Nephron progenitor cell (in vitro differentiated cells): ENCODE measurements around the gene CACNA1G.

ENCODE experiments used
- DNase-seq: peaks from one replicate; pipeline ENCODE4 v3.0.0; 2021
- H3K27ac Mint-ChIP-seq: 2 replicates; pipeline ENCODE4 v1.8.0; 2021; ENCODE audit warnings: mild to moderate bottlenecking, moderate library complexity, mixed read lengths
- H3K27me3 Mint-ChIP-seq: 2 replicates; pipeline ENCODE4 v1.8.0; 2021; ENCODE audit warnings: mild to moderate bottlenecking, low read depth, mixed read lengths; ENCODE audit not compliant: poor library complexity
- H3K36me3 Mint-ChIP-seq: 2 replicates; pipeline ENCODE4 v1.8.0; 2021; ENCODE audit warnings: low read depth, mixed read lengths
- H3K4me1 Mint-ChIP-seq: 2 replicates; pipeline ENCODE4 v1.8.0; 2021; ENCODE audit warnings: mixed read lengths
- H3K4me3 Mint-ChIP-seq: 2 replicates; pipeline ENCODE4 v1.8.0; 2021; ENCODE audit warnings: mild to moderate bottlenecking, moderate library complexity, mixed read lengths
- H3K9me3 Mint-ChIP-seq: 2 replicates; pipeline ENCODE4 v1.8.0; 2021; ENCODE audit warnings: mild to moderate bottlenecking, moderate library complexity, mixed read lengths
- TF ChIP-seq, protein P1 (sequence below): fragments of 200-600 bp; sonication (generic); IDR thresholded peaks from 2 replicates; pipeline ENCODE4 v1.5.0; 2021; ENCODE audit warnings: antibody characterized with exemption

The CACNA1G gene

DNA sequence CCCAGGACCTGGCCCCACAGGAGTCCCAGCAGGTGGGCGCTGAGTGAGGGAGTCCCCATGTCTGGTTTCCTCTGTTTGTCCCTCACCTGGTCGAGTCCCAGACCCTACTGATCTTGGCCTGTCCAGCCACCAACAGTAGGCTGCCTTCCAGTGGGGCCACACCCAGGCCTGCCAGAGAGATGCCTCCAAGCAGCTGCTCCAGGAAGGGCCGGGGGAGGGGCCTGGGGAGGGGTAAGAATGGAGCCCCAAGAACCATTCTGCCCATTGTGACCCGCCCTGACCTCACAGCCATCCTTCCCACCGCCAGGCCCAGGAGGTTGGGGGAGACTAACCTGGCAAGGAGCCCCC is 12.8 kb upstream of the CACNA1G start:
- H3K4me3 Mint-ChIP-seq, result peak overlapping the region; percentile 77
- H3K27me3 Mint-ChIP-seq, result peaks cover 25% of the 10 kb centered on the region
- TF ChIP-seq, protein P1, sequence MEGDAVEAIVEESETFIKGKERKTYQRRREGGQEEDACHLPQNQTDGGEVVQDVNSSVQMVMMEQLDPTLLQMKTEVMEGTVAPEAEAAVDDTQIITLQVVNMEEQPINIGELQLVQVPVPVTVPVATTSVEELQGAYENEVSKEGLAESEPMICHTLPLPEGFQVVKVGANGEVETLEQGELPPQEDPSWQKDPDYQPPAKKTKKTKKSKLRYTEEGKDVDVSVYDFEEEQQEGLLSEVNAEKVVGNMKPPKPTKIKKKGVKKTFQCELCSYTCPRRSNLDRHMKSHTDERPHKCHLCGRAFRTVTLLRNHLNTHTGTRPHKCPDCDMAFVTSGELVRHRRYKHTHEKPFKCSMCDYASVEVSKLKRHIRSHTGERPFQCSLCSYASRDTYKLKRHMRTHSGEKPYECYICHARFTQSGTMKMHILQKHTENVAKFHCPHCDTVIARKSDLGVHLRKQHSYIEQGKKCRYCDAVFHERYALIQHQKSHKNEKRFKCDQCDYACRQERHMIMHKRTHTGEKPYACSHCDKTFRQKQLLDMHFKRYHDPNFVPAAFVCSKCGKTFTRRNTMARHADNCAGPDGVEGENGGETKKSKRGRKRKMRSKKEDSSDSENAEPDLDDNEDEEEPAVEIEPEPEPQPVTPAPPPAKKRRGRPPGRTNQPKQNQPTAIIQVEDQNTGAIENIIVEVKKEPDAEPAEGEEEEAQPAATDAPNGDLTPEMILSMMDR, result no peak
- no peak overlapping the region for H3K27ac Mint-ChIP-seq
- H3K36me3 Mint-ChIP-seq, result no peaks in the 10 kb centered on the region
- H3K9me3 Mint-ChIP-seq, result no peaks in the 10 kb centered on the region
- DNase-seq, result no peak
- peaks cover 30% of the 10 kb centered on the region for H3K4me1 Mint-ChIP-seq

DNA sequence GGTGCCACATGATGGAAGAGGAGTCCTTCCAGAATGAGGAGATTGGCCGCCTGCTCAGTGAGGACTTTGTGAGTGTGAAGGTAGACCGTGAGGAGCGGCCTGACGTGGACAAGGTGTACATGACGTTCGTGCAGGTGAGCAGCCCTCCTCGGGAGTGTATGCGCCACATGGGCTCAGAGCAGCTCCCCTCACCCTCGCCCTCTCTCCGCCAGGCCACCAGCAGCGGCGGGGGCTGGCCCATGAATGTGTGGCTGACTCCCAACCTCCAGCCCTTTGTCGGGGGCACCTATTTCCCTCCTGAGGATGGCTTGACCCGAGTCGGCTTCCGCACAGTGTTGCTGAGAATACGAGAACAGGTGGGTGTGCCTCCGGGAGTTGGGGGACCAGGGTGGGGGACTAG is 11.7 kb upstream of the CACNA1G start:
- H3K27me3 Mint-ChIP-seq, result peaks cover 30% of the 10 kb centered on the region
- H3K4me3 Mint-ChIP-seq, result no peak overlapping the region
- no peaks in the 10 kb centered on the region for H3K9me3 Mint-ChIP-seq
- no peak for DNase-seq
- TF ChIP-seq, protein P1, result no peak
- H3K4me1 Mint-ChIP-seq, result peaks cover 19% of the 10 kb centered on the region
- no peaks in the 10 kb centered on the region for H3K36me3 Mint-ChIP-seq
- H3K27ac Mint-ChIP-seq, result no peak overlapping the region

DNA sequence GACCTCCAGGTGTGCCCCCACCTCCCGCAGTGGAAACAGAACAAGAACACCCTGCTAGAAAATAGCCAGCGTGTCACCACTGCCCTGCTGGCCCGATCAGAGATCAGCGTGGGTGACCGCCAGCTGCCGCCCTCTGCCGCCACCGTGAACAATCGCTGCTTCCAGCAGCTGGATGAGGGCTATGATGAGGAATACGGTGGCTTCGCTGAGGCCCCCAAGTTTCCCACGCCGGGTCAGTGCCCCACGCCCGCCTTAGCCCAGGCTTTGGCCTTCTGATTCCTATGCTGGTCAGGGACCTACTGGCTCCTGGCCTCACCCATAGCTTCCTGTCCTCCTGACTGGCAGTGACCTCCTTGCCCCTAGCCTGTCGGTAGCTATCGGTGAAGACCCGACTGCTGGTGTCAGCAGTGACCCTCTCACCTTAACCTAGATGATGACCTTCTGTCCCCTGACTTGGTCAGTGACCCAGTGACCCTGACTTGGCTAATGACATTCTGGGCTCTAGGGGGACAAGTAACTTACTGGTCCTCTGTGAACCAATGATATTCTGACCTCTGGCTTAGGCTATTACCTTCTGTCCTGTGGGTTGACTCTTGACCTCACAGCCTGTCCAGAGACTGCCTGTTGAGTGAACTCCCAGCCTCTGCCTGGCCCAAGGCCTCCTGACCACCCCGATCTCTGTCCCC is 11.1 kb upstream of the CACNA1G start:
- Mint-ChIP-seq H3K4me1 (peaks cover 14% of the 10 kb centered on the region), H3K4me3 (no peak overlapping the region)

DNA sequence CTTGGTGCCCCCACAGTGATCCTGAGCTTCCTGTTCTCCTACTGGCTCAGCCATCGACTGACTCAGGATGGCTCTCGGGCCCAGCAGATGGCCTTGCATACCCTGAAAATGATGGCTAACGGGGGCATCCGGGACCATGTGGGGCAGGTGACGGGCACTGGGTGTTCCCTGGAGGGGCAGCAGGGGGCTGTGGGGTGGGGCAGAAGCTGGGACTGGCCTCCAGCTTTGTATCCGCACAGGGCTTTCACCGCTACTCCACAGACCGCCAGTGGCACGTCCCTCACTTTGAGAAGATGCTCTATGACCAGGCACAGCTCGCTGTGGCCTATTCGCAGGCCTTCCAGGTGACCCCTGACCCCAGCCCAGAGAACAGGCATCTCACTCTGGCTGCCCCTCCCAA is 10.5 kb upstream of the CACNA1G start:
- Mint-ChIP-seq H3K36me3 (no peaks in the 10 kb centered on the region), H3K27ac (no peak overlapping the region), H3K4me3 (no peak overlapping the region), H3K27me3 (peaks cover 35% of the 10 kb centered on the region), H3K4me1 (peaks cover 16% of the 10 kb centered on the region), H3K9me3 (no peaks in the 10 kb centered on the region)
- TF ChIP-seq, protein P1, result no peak
- DNase-seq, result no peak

More for the DNA sequence above, 11.1 kb upstream of the CACNA1G start:
- no peaks in the 10 kb centered on the region for H3K9me3 Mint-ChIP-seq
- no peak for DNase-seq
- H3K27me3 Mint-ChIP-seq, result peaks cover 31% of the 10 kb centered on the region
- H3K36me3 Mint-ChIP-seq, result no peaks in the 10 kb centered on the region
- no peak overlapping the region for H3K27ac Mint-ChIP-seq
- TF ChIP-seq, protein P1, result no peak

DNA sequence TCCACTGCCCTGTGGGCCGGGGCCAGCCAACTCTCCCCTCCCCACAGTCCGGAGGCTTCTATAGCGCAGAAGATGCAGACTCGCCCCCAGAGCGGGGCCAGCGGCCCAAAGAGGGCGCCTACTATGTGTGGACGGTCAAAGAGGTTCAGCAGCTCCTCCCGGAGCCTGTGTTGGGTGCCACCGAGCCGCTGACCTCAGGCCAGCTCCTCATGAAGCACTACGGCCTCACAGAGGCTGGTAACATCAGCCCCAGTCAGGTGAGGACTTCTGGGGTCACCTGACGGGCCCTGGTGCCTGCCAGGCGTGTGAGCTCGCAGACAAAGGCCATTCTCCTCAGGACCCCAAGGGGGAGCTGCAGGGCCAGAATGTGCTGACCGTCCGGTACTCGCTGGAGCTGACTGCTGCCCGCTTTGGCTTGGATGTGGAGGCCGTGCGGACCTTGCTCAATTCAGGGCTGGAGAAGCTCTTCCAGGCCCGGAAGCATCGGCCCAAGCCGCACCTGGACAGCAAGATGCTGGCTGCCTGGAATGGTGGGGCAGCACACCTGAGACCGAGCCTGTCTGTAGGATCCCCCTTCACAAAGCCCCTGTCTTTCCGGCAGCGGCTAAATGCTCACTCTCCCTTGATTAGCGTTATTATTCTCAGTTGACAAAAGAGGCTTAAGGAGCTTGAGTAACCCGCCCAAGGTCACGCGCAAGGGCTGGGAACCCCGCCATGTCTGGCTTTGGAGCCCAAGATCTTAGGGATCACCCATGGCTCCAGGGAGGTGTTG is 9.7 kb upstream of the CACNA1G start:
- Mint-ChIP-seq H3K27me3 (peaks cover 31% of the 10 kb centered on the region), H3K9me3 (no peaks in the 10 kb centered on the region), H3K27ac (no peak overlapping the region), H3K4me3 (no peak overlapping the region), H3K36me3 (no peaks in the 10 kb centered on the region), H3K4me1 (peaks cover 25% of the 10 kb centered on the region)
- DNase-seq, result peak; percentile 83
- TF ChIP-seq, protein P1, result peak; percentile 86
